ENCODE measurements around the gene KCNK15. TPM values are rescaled to one million over a fixed set of nuclear protein-coding genes. Genes with fewer than 3 reads are reported as not detected.

The KCNK15 gene
- total and polyA plus RNA-seq, 9 of the 15 experiments (the other 6 are each of a cell fraction or from before 2014, with no cell fraction given) = 0.03 to 0.30 (median 0.17) TPM; not detected in 5

DNA sequence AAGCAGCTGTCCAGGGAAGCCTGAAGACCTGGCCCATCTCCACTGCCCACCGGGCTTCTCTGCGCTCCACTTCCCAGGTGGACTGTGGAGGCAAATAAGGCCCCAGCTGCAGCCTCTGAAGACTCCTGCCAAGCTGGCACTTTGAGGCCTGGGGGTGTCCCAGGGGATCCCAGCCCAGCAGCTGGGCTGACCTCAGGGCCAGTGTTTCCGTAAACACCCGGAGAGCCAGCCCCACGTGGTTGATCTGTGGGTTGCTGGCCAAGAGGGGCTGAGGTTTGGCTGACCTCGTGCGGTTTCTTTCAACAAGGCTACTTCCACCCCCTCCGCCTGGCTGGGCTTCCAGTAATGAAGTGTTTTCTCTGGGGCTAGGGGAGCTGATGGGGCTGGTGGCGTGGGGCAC, 42.9 kb upstream of the KCNK15 start (continued):
- TF ChIP-seq, protein P1, sequence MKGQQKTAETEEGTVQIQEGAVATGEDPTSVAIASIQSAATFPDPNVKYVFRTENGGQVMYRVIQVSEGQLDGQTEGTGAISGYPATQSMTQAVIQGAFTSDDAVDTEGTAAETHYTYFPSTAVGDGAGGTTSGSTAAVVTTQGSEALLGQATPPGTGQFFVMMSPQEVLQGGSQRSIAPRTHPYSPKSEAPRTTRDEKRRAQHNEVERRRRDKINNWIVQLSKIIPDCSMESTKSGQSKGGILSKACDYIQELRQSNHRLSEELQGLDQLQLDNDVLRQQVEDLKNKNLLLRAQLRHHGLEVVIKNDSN (CRISPR knock-in tag; IDR thresholded peaks at IDR 0.05) = 0 out of 2 replicates have a peak, but pooled peaks have one; percentile 37

- no peak; the same call in 2 of the 3 replicates for ATAC-seq
- WGBS (ENCODE audit: insufficient coverage, low coverage, missing lambda C conversion rate) = 9% methylated on average over 9 of the region's 12 CpGs
- ChIA-PET POLR2A (interaction anchor here (1.4 kb wide), 1 partner anchor 29 kb away, joined by 4 read pairs; no protein-coding TSS in a partner anchor), CTCF (ENCODE audit: low intra/inter-chr PET ratio) (no interaction called here)
- no peak for DNase-seq (ENCODE audit: extremely low read depth in 1 of 4, low spot score in 3 of 4)
- no TSS peak for BruUV-seq (replicated peaks)
- H3K27ac ChIP-seq (ENCODE audit: extremely low read depth, low read depth, low read length) = no peak overlapping the region
- H4K20me1 ChIP-seq (replicated peaks; ENCODE audit: control insufficient read depth, insufficient read depth, low read length) = 0 out of 2 replicates have a peak, but pooled peaks cover 4% of the 10 kb centered on the region
- peaks cover 29 to 49% of the 10 kb centered on the region in 2 experiments; a peak in 4 of 5 replicates for H3K27me3 ChIP-seq (ENCODE audit: control insufficient read depth in 2 of 2, insufficient read depth in 2 of 2, low read length in 2 of 2)
- H3K79me2 ChIP-seq (ENCODE audit: control insufficient read depth, insufficient read depth, low read length) = no peaks in the 10 kb centered on the region
- no peaks in the 10 kb centered on the region for H3K9me1 ChIP-seq (ENCODE audit: control insufficient read depth, insufficient read depth, low read length)
- no peaks in the 10 kb centered on the region for H3K9me3 ChIP-seq (replicated peaks; ENCODE audit: control insufficient read depth, insufficient read depth, low read depth, low read length)
- H2AFZ ChIP-seq (ENCODE audit: low read depth, low read length) = no peak overlapping the region
- no peak for FAIRE-seq
- in situ Hi-C loops (cut with MboI) (no loop called here), intact Hi-C loops (cut with micrococcal nuclease) (no loop called here)
- no peak overlapping the region for H3K4me2 ChIP-seq (ENCODE audit: insufficient read depth, low read length)
- no peak overlapping the region for H3K9ac ChIP-seq (ENCODE audit: insufficient read depth in 1 of 2, low read depth in 2 of 2, low read length in 2 of 2)
- no peak overlapping the region for H3K4me3 ChIP-seq
- H3K36me3 ChIP-seq (ENCODE audit: control insufficient read depth, insufficient read depth, low read length) = no peaks in the 10 kb centered on the region
- TF ChIP-seq NCOA4 (IDR thresholded peaks at IDR 0.05; ENCODE audit: partially characterized antibody) (no peak), ZNF699 (CRISPR knock-in tag; IDR thresholded peaks at IDR 0.05; ENCODE audit: insufficient replicate concordance) (no peak), GABPA (tag; conservative IDR thresholded peaks at IDR 0.05; ENCODE audit: low read depth) (peak; percentile 36; the same call in 1 of the 2 replicates), COPS2 (conservative IDR thresholded peaks at IDR 0.05) (no peak), SIX5 (IDR thresholded peaks at IDR 0.05; ENCODE audit: borderline replicate concordance in 1 of 2, insufficient read depth in 1 of 2, low read depth in 1 of 2, low read length in 2 of 2) (no peak), ZBTB11 (CRISPR knock-in tag; IDR thresholded peaks at IDR 0.05) (peak in 1 of 3 experiments; percentile 56; a peak in 1 of 6 replicates)
- H3K4me1 ChIP-seq (replicated peaks in 1 of 2; ENCODE audit: control insufficient read depth in 2 of 2, insufficient read depth in 2 of 2, low read length in 2 of 2) = no peaks in the 10 kb centered on the region
These were observed 42.3 kb upstream of the KCNK15 start for GRCh38 chr20:44703183-44703925.
